Cardiac fibroblast (primary cell): ENCODE measurements around the gene TLK1.

Experiments used
- DNase-seq, 2 donors: peaks; one replicate each; pipeline versions ENCODE4 v3.0.0 to v3.0.0-alpha.2; 2010; ENCODE audit warnings: low read depth in 2 of 2
- H3K4me3 ChIP-seq, 2 donors: replicated peaks in 1 of 2; 1 replicate in 1 of 2; 2 replicates in 1 of 2; pipeline ENCODE4 v1.5.1; 2011; ENCODE audit warnings: low read depth in 2 of 2, low read length in 2 of 2, mild to moderate bottlenecking in 2 of 2, moderate library complexity in 1 of 2
- CTCF ChIP-seq: IDR thresholded peaks from one replicate; pipeline ENCODE4 v1.5.1; 2011; ENCODE audit warnings: low read depth, mild to moderate bottlenecking, low read length, inconsistent platforms

TLK1 gene

GRCh38 chr2:171201271-171201670, 40.6 kb upstream of the TLK1 start:
- DNase-seq = no peak
- H3K4me3 ChIP-seq = no peak overlapping the region
- no peak for TF ChIP-seq CTCF

GRCh38 chr2:171200469-171200868, 39.8 kb upstream of the TLK1 start:
- DNase-seq = no peak
- H3K4me3 ChIP-seq = no peak overlapping the region
- no peak for TF ChIP-seq CTCF

DNA sequence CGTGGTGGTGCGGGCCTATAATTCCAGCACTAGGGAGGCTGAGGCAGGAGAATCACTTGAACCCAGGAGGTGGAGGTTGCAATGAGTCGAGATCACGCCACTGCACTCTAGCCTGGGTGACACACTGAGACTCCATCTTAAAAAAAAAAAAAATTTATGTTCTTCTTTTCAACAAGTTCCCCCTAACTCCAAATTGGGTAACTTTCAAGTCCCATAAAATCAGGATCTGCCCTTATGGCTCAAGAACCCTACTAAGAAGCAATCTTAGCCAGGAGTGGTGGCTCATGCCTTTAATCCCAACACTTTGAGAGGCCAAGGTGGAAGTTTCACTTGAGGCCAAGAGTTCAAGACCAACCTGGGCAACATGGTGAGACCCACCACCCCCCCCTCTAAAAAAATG, 30.3 kb upstream of the TLK1 start:
- no peak for TF ChIP-seq CTCF
- H3K4me3 ChIP-seq = no peak overlapping the region
- no peak for DNase-seq

DNA sequence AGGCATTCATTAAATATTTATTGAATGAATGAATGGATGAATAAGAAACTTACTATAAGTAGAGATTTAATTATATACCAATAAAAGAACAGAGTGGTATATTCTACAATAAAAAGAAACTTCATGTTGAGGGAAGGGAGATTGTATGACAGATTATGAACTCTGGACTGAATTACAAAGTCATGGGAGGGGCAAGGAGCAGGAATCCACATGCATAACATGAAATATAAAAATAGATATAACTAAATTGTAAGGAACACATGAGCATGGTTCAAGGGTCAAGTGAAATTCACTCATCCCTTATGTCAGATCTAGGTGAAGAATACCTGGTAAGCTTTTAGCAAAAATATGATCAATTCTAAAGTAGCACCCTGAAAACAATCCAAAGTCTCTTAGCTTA, 27.1 kb upstream of the TLK1 start:
- H3K4me3 ChIP-seq = no peak overlapping the region
- DNase-seq = no peak
- TF ChIP-seq CTCF = no peak

- no peak overlapping the region for H3K4me3 ChIP-seq
- no peak for DNase-seq
- TF ChIP-seq CTCF = no peak
Observed at GRCh38 chr2:171187177-171187576, 26.5 kb upstream of the TLK1 start.

GRCh38 chr2:171185941-171186340, 25.2 kb upstream of the TLK1 start:
- TF ChIP-seq CTCF = no peak
- no peak overlapping the region for H3K4me3 ChIP-seq
- peak; percentile 49 to 74 for DNase-seq

GRCh38 chr2:171185165-171185818, 24.6 kb upstream of the TLK1 start:
- no peak overlapping the region for H3K4me3 ChIP-seq
- no peak for TF ChIP-seq CTCF
- no peak for DNase-seq
